Activated CD4-positive, alpha-beta memory T cell treated with anti-CD3 and anti-CD28 coated beads for 36 hours (primary cell): ENCODE data around the gene SH3RF3. TPM values are rescaled to one million over a fixed set of nuclear protein-coding genes. Genes with fewer than 3 reads are reported as not detected.

Experiments used
- CTCF ChIA-PET: fragments of 350-600 bp; sonication (Branson Sonifier 250); formaldehyde crosslinking; loops from one replicate; lab custom pipeline; 2021; ENCODE audit warnings: antibody characterized with exemption, inconsistent platforms; lab: Charles Lee
- POLR2A ChIA-PET: fragments of 350-600 bp; sonication (Branson Sonifier 250); formaldehyde crosslinking; loops from one replicate; lab custom pipeline; 2021; ENCODE audit warnings: antibody characterized with exemption; lab: Charles Lee
- DNase-seq: peaks from one replicate; pipeline ENCODE4 v3.0.0-alpha.2; 2020
- H3K27ac Mint-ChIP-seq: one replicate; pipeline ENCODE4 v1.8.0; 2021; ENCODE audit warnings: mixed read lengths
- H3K27me3 Mint-ChIP-seq: one replicate; pipeline ENCODE4 v1.8.0; 2021; ENCODE audit warnings: mixed read lengths
- H3K36me3 Mint-ChIP-seq: one replicate; pipeline ENCODE4 v1.8.0; 2021; ENCODE audit warnings: mixed read lengths
- H3K4me1 Mint-ChIP-seq: one replicate; pipeline ENCODE4 v1.8.0; 2021; ENCODE audit warnings: low read depth, mixed read lengths
- H3K4me3 Mint-ChIP-seq: one replicate; pipeline ENCODE4 v1.8.0; 2021; ENCODE audit warnings: mild to moderate bottlenecking, mixed read lengths
- H3K9me3 Mint-ChIP-seq: one replicate; pipeline ENCODE4 v1.8.0; 2021; ENCODE audit warnings: mixed read lengths
- intact Hi-C: fragments of 100-400 bp; cut with micrococcal nuclease; formaldehyde crosslinking; loops from one replicate; pipeline ENCODE4 v1.15.1; 2023
- total RNA-seq, 2 experiments: library from RNA; stranded (reverse); gene quantifications; one replicate each; pipeline ENCODE4 v1.2.3, GENCODE V29; 2021

SH3RF3 gene
- total RNA-seq, 2 experiments from 2014 or later, result 0.33 to 0.34 TPM

DNA sequence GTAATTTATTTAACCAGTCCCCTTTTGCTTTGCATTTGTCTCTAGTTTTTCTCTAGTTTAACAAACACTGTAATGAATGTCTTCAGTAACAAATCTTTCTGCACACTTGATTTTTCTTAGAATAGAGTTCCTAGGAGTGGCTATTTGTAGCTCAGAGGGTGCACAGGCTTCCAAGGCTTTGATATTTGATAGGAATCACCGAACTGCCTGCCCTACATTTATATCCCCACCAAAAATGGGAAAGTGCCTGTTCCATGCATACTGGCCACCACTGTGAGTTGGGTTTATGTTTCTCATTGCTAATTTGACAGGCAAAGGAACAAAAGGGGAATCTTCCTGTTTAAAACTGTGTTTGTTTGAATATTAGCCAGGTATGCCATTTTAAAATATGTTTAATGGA, 238.7 kb downstream of the SH3RF3 start:
- intact Hi-C loops, result no loop called here
- H3K27ac Mint-ChIP-seq, result no peak overlapping the region
- no peaks in the 10 kb centered on the region for H3K4me1 Mint-ChIP-seq
- CTCF ChIA-PET, result no interaction called here
- POLR2A ChIA-PET, result no interaction called here
- no peaks in the 10 kb centered on the region for H3K9me3 Mint-ChIP-seq
- DNase-seq, result no peak
- H3K36me3 Mint-ChIP-seq, result no peaks in the 10 kb centered on the region
- H3K4me3 Mint-ChIP-seq, result no peak overlapping the region
- H3K27me3 Mint-ChIP-seq, result peaks cover 9% of the 10 kb centered on the region

- no peak overlapping the region for H3K27ac Mint-ChIP-seq
- no peaks in the 10 kb centered on the region for H3K4me1 Mint-ChIP-seq
- no peaks in the 10 kb centered on the region for H3K36me3 Mint-ChIP-seq
- no peaks in the 10 kb centered on the region for H3K9me3 Mint-ChIP-seq
- intact Hi-C loops, result no loop called here
- H3K27me3 Mint-ChIP-seq, result peaks cover 9% of the 10 kb centered on the region
- ChIA-PET POLR2A (no interaction called here), CTCF (no interaction called here)
- H3K4me3 Mint-ChIP-seq, result no peak overlapping the region
- DNase-seq, result no peak
Measured at GRCh38 chr2:109368798-109369197, 239.8 kb downstream of the SH3RF3 start.

DNA sequence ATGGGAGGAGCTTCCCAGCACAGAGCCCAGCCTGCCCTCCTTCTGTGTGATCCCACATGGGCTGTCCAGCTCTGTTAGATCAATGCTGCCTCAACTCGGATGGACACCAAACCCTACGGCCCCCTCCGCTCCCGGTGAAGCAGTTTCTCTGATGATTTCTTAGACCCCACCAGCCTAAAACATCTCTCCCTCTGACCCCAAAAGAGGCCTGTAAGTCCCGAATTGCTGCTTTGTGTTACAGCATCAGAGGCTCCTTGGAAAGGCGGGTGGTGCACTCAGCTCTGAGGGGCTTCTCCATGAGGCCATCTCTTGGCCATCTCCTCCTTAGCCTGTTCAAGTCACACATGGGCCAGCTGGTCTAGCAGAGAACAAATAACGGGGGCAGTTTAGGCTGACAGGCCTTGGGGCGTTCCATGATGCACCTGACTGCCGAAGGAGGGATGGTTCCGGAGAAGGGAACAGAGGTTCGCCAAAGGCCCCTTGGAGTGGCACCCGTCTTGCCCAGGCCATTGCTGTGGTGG, 240.7 kb downstream of the SH3RF3 start:
- intact Hi-C loops, result no loop called here
- no peaks in the 10 kb centered on the region for H3K4me1 Mint-ChIP-seq
- no peaks in the 10 kb centered on the region for H3K36me3 Mint-ChIP-seq
- CTCF ChIA-PET, result interaction anchor here (1.2 kb wide), 1 partner anchor 177 kb away, joined by 3 read pairs; no protein-coding TSS in a partner anchor
- DNase-seq, result no peak
- POLR2A ChIA-PET, result no interaction called here
- no peak overlapping the region for H3K27ac Mint-ChIP-seq
- H3K27me3 Mint-ChIP-seq, result peaks cover 9% of the 10 kb centered on the region
- H3K9me3 Mint-ChIP-seq, result no peaks in the 10 kb centered on the region
- H3K4me3 Mint-ChIP-seq, result no peak overlapping the region

DNA sequence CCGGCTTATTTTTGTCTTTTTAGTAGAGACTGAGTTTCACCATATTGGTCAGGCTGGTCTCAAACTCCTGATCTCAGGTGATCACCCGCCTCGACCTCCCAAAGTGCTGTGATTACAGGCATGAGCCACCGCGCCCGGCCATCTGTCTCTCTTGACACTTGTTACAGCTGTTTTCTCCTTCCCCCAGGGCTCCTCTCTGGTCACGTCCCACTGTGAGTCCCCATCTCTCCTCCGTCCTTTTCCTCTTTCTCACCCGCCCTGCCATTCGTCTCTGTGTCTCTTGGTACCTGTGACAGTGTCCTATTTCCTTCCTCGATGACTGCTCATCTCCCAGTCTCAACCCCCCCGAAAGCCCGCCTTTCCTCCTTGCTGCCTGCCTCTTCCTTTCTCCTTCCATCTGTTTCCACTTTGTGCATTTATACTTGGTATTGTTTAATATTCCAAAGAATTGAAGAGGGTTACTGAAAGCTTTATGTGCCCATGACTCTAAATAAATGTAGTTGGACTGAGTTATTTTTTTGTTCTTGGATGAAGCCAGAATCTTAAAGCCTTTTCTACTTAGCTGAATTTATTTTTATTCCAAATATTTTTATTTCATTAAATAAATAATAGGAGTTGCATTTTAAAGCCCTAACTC, 241.5 kb downstream of the SH3RF3 start:
- intact Hi-C loops, result no loop called here
- Mint-ChIP-seq H3K27me3 (peaks cover 5% of the 10 kb centered on the region), H3K27ac (no peak overlapping the region), H3K36me3 (no peaks in the 10 kb centered on the region), H3K9me3 (no peaks in the 10 kb centered on the region), H3K4me1 (no peaks in the 10 kb centered on the region), H3K4me3 (no peak overlapping the region)
- POLR2A ChIA-PET, result no interaction called here
- CTCF ChIA-PET, result interaction anchor here (1.2 kb wide), 1 partner anchor 176 kb away, joined by 3 read pairs; no protein-coding TSS in a partner anchor
- DNase-seq, result no peak

- no peak for DNase-seq
- ChIA-PET POLR2A (no interaction called here), CTCF (no interaction called here)
- intact Hi-C loops, result no loop called here
- Mint-ChIP-seq H3K9me3 (no peaks in the 10 kb centered on the region), H3K27ac (no peak overlapping the region), H3K4me3 (no peak overlapping the region), H3K36me3 (no peaks in the 10 kb centered on the region), H3K4me1 (no peaks in the 10 kb centered on the region), H3K27me3 (peaks cover 5% of the 10 kb centered on the region)
Measured at GRCh38 chr2:109371481-109372170, 242.6 kb downstream of the SH3RF3 start.

DNA sequence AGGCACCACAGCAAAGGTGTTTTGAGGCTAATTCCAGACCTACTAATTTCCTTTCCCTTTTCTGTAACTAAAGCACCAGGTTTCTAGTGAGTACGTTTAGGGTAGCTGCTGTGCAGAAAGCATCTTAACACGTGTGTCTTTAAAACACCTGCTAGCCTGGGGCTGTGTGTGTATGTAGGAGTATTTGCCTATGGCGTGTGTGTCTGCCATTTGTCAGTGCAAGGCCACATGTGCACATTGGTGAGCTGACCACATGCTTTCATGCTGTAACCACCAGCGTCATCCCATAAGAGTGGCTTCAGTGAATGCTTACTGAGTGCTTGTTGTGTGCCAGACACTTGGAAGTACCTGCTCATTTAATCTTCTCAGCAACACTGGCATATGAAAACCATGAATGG, 243.2 kb downstream of the SH3RF3 start:
- no peaks in the 10 kb centered on the region for H3K9me3 Mint-ChIP-seq
- POLR2A ChIA-PET, result no interaction called here
- CTCF ChIA-PET, result no interaction called here
- no peaks in the 10 kb centered on the region for H3K36me3 Mint-ChIP-seq
- DNase-seq, result no peak
- intact Hi-C loops, result no loop called here
- H3K4me3 Mint-ChIP-seq, result no peak overlapping the region
- no peaks in the 10 kb centered on the region for H3K4me1 Mint-ChIP-seq
- peaks cover 5% of the 10 kb centered on the region for H3K27me3 Mint-ChIP-seq
- no peak overlapping the region for H3K27ac Mint-ChIP-seq

GRCh38 chr2:109372614-109373013, 243.6 kb downstream of the SH3RF3 start:
- intact Hi-C loops, result no loop called here
- H3K9me3 Mint-ChIP-seq, result no peaks in the 10 kb centered on the region
- H3K36me3 Mint-ChIP-seq, result no peaks in the 10 kb centered on the region
- no peak for DNase-seq
- no peak overlapping the region for H3K27ac Mint-ChIP-seq
- POLR2A ChIA-PET, result no interaction called here
- no peaks in the 10 kb centered on the region for H3K4me1 Mint-ChIP-seq
- H3K4me3 Mint-ChIP-seq, result no peak overlapping the region
- CTCF ChIA-PET, result no interaction called here
- peaks cover 3% of the 10 kb centered on the region for H3K27me3 Mint-ChIP-seq

DNA sequence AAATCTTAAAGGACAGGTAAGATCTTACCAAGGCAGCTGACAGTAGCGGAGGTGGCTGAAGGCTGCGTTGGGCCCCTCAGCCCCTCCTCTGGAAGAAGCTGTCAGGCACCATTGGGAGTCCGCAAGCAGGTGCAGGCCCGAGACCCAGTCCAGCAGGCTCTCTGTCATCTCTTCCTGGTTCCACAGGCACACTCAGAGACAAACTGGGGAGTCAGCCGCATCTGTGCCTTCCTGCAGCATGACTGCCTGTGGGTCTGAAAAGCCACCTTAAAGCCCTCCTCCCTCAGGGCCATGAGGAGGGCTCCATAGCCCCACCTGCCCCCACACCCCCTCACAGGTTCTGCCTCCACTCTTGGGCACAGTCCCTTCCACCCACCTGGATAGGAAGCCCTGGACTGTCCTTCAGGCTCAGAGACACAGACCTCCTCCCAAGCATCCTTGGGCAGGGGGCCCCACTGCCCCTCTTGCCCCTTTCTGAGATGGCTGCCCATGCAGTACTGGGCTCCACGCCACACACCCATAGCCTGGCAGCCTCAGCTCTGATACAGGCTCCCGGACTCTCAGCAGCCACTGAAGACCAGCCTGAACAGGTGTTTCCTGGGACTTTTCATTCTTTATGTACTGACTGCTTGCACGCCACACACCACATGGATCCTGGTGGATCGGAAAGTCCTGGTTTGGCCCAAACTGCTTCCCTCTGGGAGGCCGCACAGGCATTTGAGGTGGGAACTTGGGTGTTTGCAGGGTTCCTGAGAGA, 245.0 kb downstream of the SH3RF3 start:
- POLR2A ChIA-PET, result no interaction called here
- intact Hi-C loops, result no loop called here
- no peaks in the 10 kb centered on the region for H3K4me1 Mint-ChIP-seq

GRCh38 chr2:109374548-109375130, 245.6 kb downstream of the SH3RF3 start:
- Mint-ChIP-seq H3K9me3 (no peaks in the 10 kb centered on the region), H3K4me3 (no peak overlapping the region), H3K36me3 (no peaks in the 10 kb centered on the region), H3K27me3 (peaks cover 1% of the 10 kb centered on the region), H3K27ac (no peak overlapping the region), H3K4me1 (no peaks in the 10 kb centered on the region)
- ChIA-PET CTCF (interaction anchor here (1.5 kb wide), 1 partner anchor 136 kb away, joined by 3 read pairs; no protein-coding TSS in a partner anchor), POLR2A (no interaction called here)
- no peak for DNase-seq
- intact Hi-C loops, result no loop called here

More for the DNA sequence above, 245.0 kb downstream of the SH3RF3 start:
- Mint-ChIP-seq H3K4me3 (no peak overlapping the region), H3K9me3 (no peaks in the 10 kb centered on the region), H3K36me3 (no peaks in the 10 kb centered on the region), H3K27me3 (peaks cover 1% of the 10 kb centered on the region), H3K27ac (no peak overlapping the region)
- no peak for DNase-seq
- CTCF ChIA-PET, result interaction anchor here (1.5 kb wide), 1 partner anchor 136 kb away, joined by 3 read pairs; no protein-coding TSS in a partner anchor

GRCh38 chr2:109375131-109375561, 246.1 kb downstream of the SH3RF3 start:
- H3K4me1 Mint-ChIP-seq, result no peaks in the 10 kb centered on the region
- no peak for DNase-seq
- no peaks in the 10 kb centered on the region for H3K36me3 Mint-ChIP-seq
- H3K27ac Mint-ChIP-seq, result no peak overlapping the region
- POLR2A ChIA-PET, result no interaction called here
- no peak overlapping the region for H3K4me3 Mint-ChIP-seq
- H3K27me3 Mint-ChIP-seq, result peaks cover 1% of the 10 kb centered on the region
- no peaks in the 10 kb centered on the region for H3K9me3 Mint-ChIP-seq
- intact Hi-C loops, result no loop called here
- CTCF ChIA-PET, result interaction anchor here (1.5 kb wide), 1 partner anchor 135 kb away, joined by 3 read pairs; no protein-coding TSS in a partner anchor

- ChIA-PET POLR2A (no interaction called here), CTCF (no interaction called here)
- H3K4me1 Mint-ChIP-seq, result no peaks in the 10 kb centered on the region
- no peaks in the 10 kb centered on the region for H3K36me3 Mint-ChIP-seq
- no peak for DNase-seq
- peaks cover 1% of the 10 kb centered on the region for H3K27me3 Mint-ChIP-seq
- no peaks in the 10 kb centered on the region for H3K9me3 Mint-ChIP-seq
- no peak overlapping the region for H3K4me3 Mint-ChIP-seq
- intact Hi-C loops, result no loop called here
- no peak overlapping the region for H3K27ac Mint-ChIP-seq
Measured at GRCh38 chr2:109375656-109376055, 246.7 kb downstream of the SH3RF3 start.

DNA sequence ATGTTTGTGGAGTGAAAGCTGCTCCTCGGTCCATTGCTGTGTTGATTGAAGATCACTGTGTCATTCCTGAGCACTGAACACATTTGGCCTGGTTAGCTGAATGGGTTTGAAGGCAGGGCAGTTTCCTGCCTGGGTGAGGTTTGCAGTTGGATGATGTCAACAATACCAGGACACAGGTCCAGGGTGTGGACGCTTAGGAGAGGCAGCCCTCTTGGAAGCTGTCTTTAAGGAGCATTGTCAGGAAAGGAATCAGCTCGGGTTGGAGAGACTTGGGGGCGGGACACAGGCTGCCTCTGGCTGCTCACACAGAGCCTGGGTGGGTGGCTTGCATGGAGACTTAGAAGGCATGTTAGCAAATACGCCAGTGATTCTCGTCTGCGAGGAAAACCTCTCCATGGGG, 247.1 kb downstream of the SH3RF3 start:
- no peak overlapping the region for H3K4me3 Mint-ChIP-seq
- H3K27me3 Mint-ChIP-seq, result peaks cover 1% of the 10 kb centered on the region
- POLR2A ChIA-PET, result no interaction called here
- no peak overlapping the region for H3K27ac Mint-ChIP-seq
- intact Hi-C loops, result no loop called here
- H3K36me3 Mint-ChIP-seq, result no peaks in the 10 kb centered on the region
- H3K4me1 Mint-ChIP-seq, result no peaks in the 10 kb centered on the region
- DNase-seq, result no peak
- CTCF ChIA-PET, result no interaction called here
- no peaks in the 10 kb centered on the region for H3K9me3 Mint-ChIP-seq
